Measurements from ENCODE around the gene EPHB1. TPM values are rescaled to one million over a fixed set of nuclear protein-coding genes. Genes with fewer than 3 reads are reported as not detected.

The EPHB1 gene
- total RNA-seq, 4 donors from 2014 or later = 1.00 to 8.9 (median 4.5) TPM

GRCh38 chr3:134972836-134973455, 177.9 kb downstream of the EPHB1 start:
- in situ Hi-C loops (cut with MboI; ENCODE audit: low sequenced_read_pairs in 4 of 4) = no loop called here

GRCh38 chr3:134974624-134975023, 179.6 kb downstream of the EPHB1 start:
- Histone ChIP-seq H3K36me3 (no peaks in the 10 kb centered on the region), H3K4me1 (peaks cover 0 to 7% of the 10 kb centered on the region in 2 donors), H3K27ac (no peak overlapping the region), H3K27me3 (no peaks in the 10 kb centered on the region), H3K4me3 (no peak overlapping the region), H3K9me3 (no peaks in the 10 kb centered on the region)
- in situ Hi-C loops (cut with MboI; ENCODE audit: low sequenced_read_pairs in 4 of 4) (no loop called here), intact Hi-C loops (cut with DNase I; ENCODE audit: low total_unique reads) (loop anchor here (5.0 kb wide), 1 partner anchor 177 kb away; the partner anchor contains the start of gene EPHB1)
- TF ChIP-seq CTCF (IDR thresholded peaks at IDR 0.05 in 4 of 5, conservative IDR thresholded peaks at IDR 0.05 in 1 of 5) (no peak), POLR2A (IDR thresholded peaks at IDR 0.05) (no peak)
- DNase-seq (no peak), ATAC-seq (no peak)

More at GRCh38 chr3:134972836-134973455, 177.9 kb downstream of the EPHB1 start:
- Histone ChIP-seq H3K27me3 (no peaks in the 10 kb centered on the region), H3K9me3 (no peaks in the 10 kb centered on the region), H3K4me1 (no peaks in the 10 kb centered on the region), H3K36me3 (no peaks in the 10 kb centered on the region), H3K4me3 (no peak overlapping the region), H3K27ac (no peak overlapping the region)
- ATAC-seq (no peak), DNase-seq (no peak)
- intact Hi-C loops (cut with DNase I; ENCODE audit: low total_unique reads) = no loop called here
- TF ChIP-seq POLR2A (IDR thresholded peaks at IDR 0.05) (no peak), CTCF (IDR thresholded peaks at IDR 0.05 in 4 of 5, conservative IDR thresholded peaks at IDR 0.05 in 1 of 5) (no peak)

GRCh38 chr3:134976948-134977347, 181.9 kb downstream of the EPHB1 start:
- H3K27ac ChIP-seq = no peak overlapping the region
- in situ Hi-C loops (cut with MboI; ENCODE audit: low sequenced_read_pairs in 4 of 4) = no loop called here
- H3K36me3 ChIP-seq = no peaks in the 10 kb centered on the region
- intact Hi-C loops (cut with DNase I; ENCODE audit: low total_unique reads) = loop anchor here (5.0 kb wide), 1 partner anchor 180 kb away; the partner anchor contains the start of gene EPHB1
- no peak overlapping the region for H3K4me3 ChIP-seq
- ATAC-seq = no peak
- H3K9me3 ChIP-seq = no peaks in the 10 kb centered on the region
- DNase-seq = no peak
- no peak for TF ChIP-seq CTCF (IDR thresholded peaks at IDR 0.05 in 4 of 5, conservative IDR thresholded peaks at IDR 0.05 in 1 of 5)
- TF ChIP-seq POLR2A (IDR thresholded peaks at IDR 0.05) = no peak
- H3K4me1 ChIP-seq = peaks cover 0 to 7% of the 10 kb centered on the region in 2 donors
- no peaks in the 10 kb centered on the region for H3K27me3 ChIP-seq

- H3K36me3 ChIP-seq = no peaks in the 10 kb centered on the region
- DNase-seq (peak; percentile 15 to 62), ATAC-seq (peak; percentile 65 to 91)
- intact Hi-C loops (cut with DNase I; ENCODE audit: low total_unique reads) = loop anchor here (5.0 kb wide), 1 partner anchor 181 kb away; the partner anchor contains the start of gene EPHB1
- H3K9me3 ChIP-seq = no peaks in the 10 kb centered on the region
- no peaks in the 10 kb centered on the region for H3K27me3 ChIP-seq
- H3K27ac ChIP-seq = no peak overlapping the region
- H3K4me1 ChIP-seq = peaks cover 0 to 7% of the 10 kb centered on the region in 2 donors
- in situ Hi-C loops (cut with MboI; ENCODE audit: low sequenced_read_pairs in 4 of 4) = no loop called here
- TF ChIP-seq POLR2A (IDR thresholded peaks at IDR 0.05) = no peak
- no peak for TF ChIP-seq CTCF (IDR thresholded peaks at IDR 0.05 in 4 of 5, conservative IDR thresholded peaks at IDR 0.05 in 1 of 5)
- H3K4me3 ChIP-seq = no peak overlapping the region
These were observed 183.6 kb downstream of the EPHB1 start for GRCh38 chr3:134978658-134979057.
